WTC11 (cell line): ENCODE data around the gene DDX51. TPM values are rescaled to one million over a fixed set of nuclear protein-coding genes. Genes with fewer than 3 reads are reported as not detected.
A peak's percentile ranks its signal among the peaks of the same experiment; 100 is the strongest.

ENCODE experiments used
- ATF1 ChIP-seq: sonication (generic); formaldehyde crosslinking; IDR thresholded peaks from 2 replicates; pipeline ENCODE4 v1.8.1; 2023; ENCODE audit warnings: mild to moderate bottlenecking, moderate library complexity, missing genetic modification reagents
- CTCF ChIP-seq: fragments of 200-600 bp; IDR thresholded peaks from 2 replicates; pipeline ENCODE4 v1.8.0; 2022; ENCODE audit warnings: antibody characterized with exemption
- ETV6 ChIP-seq: sonication (generic); formaldehyde crosslinking; IDR thresholded peaks from 2 replicates; pipeline ENCODE4 v1.8.1; 2022; ENCODE audit warnings: mild to moderate bottlenecking, missing genetic modification reagents
- FOXK1 ChIP-seq: sonication (generic); formaldehyde crosslinking; IDR thresholded peaks from 2 replicates; pipeline ENCODE4 v1.8.0; 2022; ENCODE audit warnings: mild to moderate bottlenecking, moderate library complexity, missing genetic modification reagents
- FOXP1 ChIP-seq: sonication (generic); formaldehyde crosslinking; IDR thresholded peaks from 2 replicates; pipeline ENCODE4 v1.8.0; 2022; ENCODE audit warnings: missing genetic modification reagents, mild to moderate bottlenecking, moderate library complexity, borderline replicate concordance
- GABPB1 ChIP-seq: sonication (generic); formaldehyde crosslinking; IDR thresholded peaks from 2 replicates; pipeline ENCODE4 v1.8.1; 2023; ENCODE audit warnings: mild to moderate bottlenecking, missing genetic modification reagents
- IRF2 ChIP-seq: sonication (generic); formaldehyde crosslinking; IDR thresholded peaks from 2 replicates; pipeline ENCODE4 v1.8.0; 2022; ENCODE audit warnings: low read depth, missing genetic modification reagents, borderline replicate concordance
- NR1H2 ChIP-seq: sonication (generic); formaldehyde crosslinking; IDR thresholded peaks from 2 replicates; pipeline ENCODE4 v1.9.0; 2021; ENCODE audit warnings: mild to moderate bottlenecking, moderate library complexity, missing genetic modification reagents
- NR2C2 ChIP-seq: sonication (generic); formaldehyde crosslinking; IDR thresholded peaks from 2 replicates; pipeline ENCODE4 v1.8.0; 2022; ENCODE audit warnings: mild to moderate bottlenecking, missing genetic modification reagents
- PRRX2 ChIP-seq: fragments of 250-450 bp; sonication (Bioruptor Pico); IDR thresholded peaks from 2 replicates; pipeline ENCODE4 v1.8.0; 2021; ENCODE audit warnings: mild to moderate bottlenecking
- STAT6 ChIP-seq: sonication (generic); formaldehyde crosslinking; conservative IDR thresholded peaks from 2 replicates; pipeline ENCODE4 v1.8.1; 2023; ENCODE audit warnings: mild to moderate bottlenecking, low read depth, missing genetic modification reagents, moderate library complexity
- TEAD1 ChIP-seq: sonication (generic); formaldehyde crosslinking; IDR thresholded peaks from 2 replicates; pipeline ENCODE4 v1.8.0; 2022; ENCODE audit warnings: mild to moderate bottlenecking, missing genetic modification reagents
- TEAD4 ChIP-seq: sonication (generic); formaldehyde crosslinking; IDR thresholded peaks from 2 replicates; pipeline ENCODE4 v1.8.0; 2022; ENCODE audit warnings: mild to moderate bottlenecking, missing genetic modification reagents
- USF2 ChIP-seq: sonication (generic); formaldehyde crosslinking; IDR thresholded peaks from 2 replicates; pipeline ENCODE4 v1.8.1; 2023; ENCODE audit warnings: mild to moderate bottlenecking, missing genetic modification reagents, moderate library complexity
- ZBTB21 ChIP-seq: sonication (generic); formaldehyde crosslinking; IDR thresholded peaks from 2 replicates; pipeline ENCODE4 v1.8.1; 2023; ENCODE audit warnings: mild to moderate bottlenecking, missing genetic modification reagents, borderline replicate concordance
- ZNF263 ChIP-seq: sonication (generic); formaldehyde crosslinking; IDR thresholded peaks from 2 replicates; pipeline ENCODE4 v1.8.1; 2022; ENCODE audit warnings: low read depth, mild to moderate bottlenecking, moderate library complexity, missing genetic modification reagents
- total RNA-seq: library from RNA; stranded (reverse); gene quantifications from 3 replicates; pipeline ENCODE4 v1.2.3, GENCODE V29; 2021
- TF ChIP-seq, protein P1 (sequence below): sonication (generic); formaldehyde crosslinking; IDR thresholded peaks from 2 replicates; pipeline ENCODE4 v1.8.0; 2022; ENCODE audit warnings: missing genetic modification reagents
- TF ChIP-seq, protein P2 (sequence below): sonication (generic); formaldehyde crosslinking; IDR thresholded peaks from 2 replicates; pipeline ENCODE4 v1.8.1; 2022; ENCODE audit warnings: low read depth, mild to moderate bottlenecking, moderate library complexity, missing genetic modification reagents, borderline replicate concordance
- TF ChIP-seq, protein P3 (sequence below): fragments of 250-450 bp; sonication (Bioruptor Pico); IDR thresholded peaks from 2 replicates; pipeline ENCODE4 v2.1.2; 2022; ENCODE audit warnings: mild to moderate bottlenecking, moderate library complexity
- TF ChIP-seq, protein P4 (sequence below): sonication (generic); formaldehyde crosslinking; IDR thresholded peaks from 2 replicates; pipeline ENCODE4 v1.8.0; 2022; ENCODE audit warnings: mild to moderate bottlenecking, missing genetic modification reagents

Gene DDX51
- total RNA-seq, 1 experiment from 2014 or later, result 32.7 TPM

GRCh38 chr12:132144115-132144809, at the start of gene DDX51, which contains the start of gene NOC4L (continued):
- TF ChIP-seq CTCF, result no peak
- TF ChIP-seq ETV6 (CRISPR knock-in tag), result peak; percentile 82; the same call in 1 of the 2 replicates
- TF ChIP-seq, protein P1, sequence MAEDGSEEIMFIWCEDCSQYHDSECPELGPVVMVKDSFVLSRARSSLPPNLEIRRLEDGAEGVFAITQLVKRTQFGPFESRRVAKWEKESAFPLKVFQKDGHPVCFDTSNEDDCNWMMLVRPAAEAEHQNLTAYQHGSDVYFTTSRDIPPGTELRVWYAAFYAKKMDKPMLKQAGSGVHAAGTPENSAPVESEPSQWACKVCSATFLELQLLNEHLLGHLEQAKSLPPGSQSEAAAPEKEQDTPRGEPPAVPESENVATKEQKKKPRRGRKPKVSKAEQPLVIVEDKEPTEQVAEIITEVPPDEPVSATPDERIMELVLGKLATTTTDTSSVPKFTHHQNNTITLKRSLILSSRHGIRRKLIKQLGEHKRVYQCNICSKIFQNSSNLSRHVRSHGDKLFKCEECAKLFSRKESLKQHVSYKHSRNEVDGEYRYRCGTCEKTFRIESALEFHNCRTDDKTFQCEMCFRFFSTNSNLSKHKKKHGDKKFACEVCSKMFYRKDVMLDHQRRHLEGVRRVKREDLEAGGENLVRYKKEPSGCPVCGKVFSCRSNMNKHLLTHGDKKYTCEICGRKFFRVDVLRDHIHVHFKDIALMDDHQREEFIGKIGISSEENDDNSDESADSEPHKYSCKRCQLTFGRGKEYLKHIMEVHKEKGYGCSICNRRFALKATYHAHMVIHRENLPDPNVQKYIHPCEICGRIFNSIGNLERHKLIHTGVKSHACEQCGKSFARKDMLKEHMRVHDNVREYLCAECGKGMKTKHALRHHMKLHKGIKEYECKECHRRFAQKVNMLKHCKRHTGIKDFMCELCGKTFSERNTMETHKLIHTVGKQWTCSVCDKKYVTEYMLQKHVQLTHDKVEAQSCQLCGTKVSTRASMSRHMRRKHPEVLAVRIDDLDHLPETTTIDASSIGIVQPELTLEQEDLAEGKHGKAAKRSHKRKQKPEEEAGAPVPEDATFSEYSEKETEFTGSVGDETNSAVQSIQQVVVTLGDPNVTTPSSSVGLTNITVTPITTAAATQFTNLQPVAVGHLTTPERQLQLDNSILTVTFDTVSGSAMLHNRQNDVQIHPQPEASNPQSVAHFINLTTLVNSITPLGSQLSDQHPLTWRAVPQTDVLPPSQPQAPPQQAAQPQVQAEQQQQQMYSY, result 0 out of 2 replicates have a peak, but pooled peaks have one; percentile 7
- TF ChIP-seq USF2 (CRISPR knock-in tag), result peak; percentile 65
- TF ChIP-seq NR1H2 (CRISPR knock-in tag), result no peak
- TF ChIP-seq TEAD4 (CRISPR knock-in tag), result peak; percentile 46
- TF ChIP-seq TEAD1, result peak; percentile 89
- peak; percentile 99 for TF ChIP-seq FOXK1 (CRISPR knock-in tag)
- TF ChIP-seq, protein P2, sequence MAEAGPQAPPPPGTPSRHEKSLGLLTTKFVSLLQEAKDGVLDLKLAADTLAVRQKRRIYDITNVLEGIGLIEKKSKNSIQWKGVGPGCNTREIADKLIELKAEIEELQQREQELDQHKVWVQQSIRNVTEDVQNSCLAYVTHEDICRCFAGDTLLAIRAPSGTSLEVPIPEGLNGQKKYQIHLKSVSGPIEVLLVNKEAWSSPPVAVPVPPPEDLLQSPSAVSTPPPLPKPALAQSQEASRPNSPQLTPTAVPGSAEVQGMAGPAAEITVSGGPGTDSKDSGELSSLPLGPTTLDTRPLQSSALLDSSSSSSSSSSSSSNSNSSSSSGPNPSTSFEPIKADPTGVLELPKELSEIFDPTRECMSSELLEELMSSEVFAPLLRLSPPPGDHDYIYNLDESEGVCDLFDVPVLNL, result peak; percentile 54; the same call in 1 of the 2 replicates
- TF ChIP-seq, protein P3, sequence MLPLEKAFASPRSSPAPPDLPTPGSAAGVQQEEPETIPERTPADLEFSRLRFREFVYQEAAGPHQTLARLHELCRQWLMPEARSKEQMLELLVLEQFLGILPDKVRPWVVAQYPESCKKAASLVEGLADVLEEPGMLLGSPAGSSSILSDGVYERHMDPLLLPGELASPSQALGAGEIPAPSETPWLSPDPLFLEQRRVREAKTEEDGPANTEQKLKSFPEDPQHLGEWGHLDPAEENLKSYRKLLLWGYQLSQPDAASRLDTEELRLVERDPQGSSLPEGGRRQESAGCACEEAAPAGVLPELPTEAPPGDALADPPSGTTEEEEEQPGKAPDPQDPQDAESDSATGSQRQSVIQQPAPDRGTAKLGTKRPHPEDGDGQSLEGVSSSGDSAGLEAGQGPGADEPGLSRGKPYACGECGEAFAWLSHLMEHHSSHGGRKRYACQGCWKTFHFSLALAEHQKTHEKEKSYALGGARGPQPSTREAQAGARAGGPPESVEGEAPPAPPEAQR (CRISPR knock-in tag), result no peak
- 0 out of 2 replicates have a peak, but pooled peaks have one; percentile 78 for TF ChIP-seq STAT6
- peak; percentile 78; the same call in 1 of the 2 replicates for TF ChIP-seq FOXP1
- TF ChIP-seq IRF2 (CRISPR knock-in tag), result no peak
- no peak for TF ChIP-seq ZNF263 (CRISPR knock-in tag)
- TF ChIP-seq ATF1 (CRISPR knock-in tag), result peak; percentile 99; the same call in 1 of the 2 replicates
- peak; percentile 98 for TF ChIP-seq ZBTB21 (CRISPR knock-in tag)
- no peak for TF ChIP-seq NR2C2 (CRISPR knock-in tag)
- TF ChIP-seq GABPB1 (CRISPR knock-in tag), result peak; percentile 37; the same call in 1 of the 2 replicates
- TF ChIP-seq PRRX2 (CRISPR knock-in tag), result no peak
- TF ChIP-seq, protein P4, sequence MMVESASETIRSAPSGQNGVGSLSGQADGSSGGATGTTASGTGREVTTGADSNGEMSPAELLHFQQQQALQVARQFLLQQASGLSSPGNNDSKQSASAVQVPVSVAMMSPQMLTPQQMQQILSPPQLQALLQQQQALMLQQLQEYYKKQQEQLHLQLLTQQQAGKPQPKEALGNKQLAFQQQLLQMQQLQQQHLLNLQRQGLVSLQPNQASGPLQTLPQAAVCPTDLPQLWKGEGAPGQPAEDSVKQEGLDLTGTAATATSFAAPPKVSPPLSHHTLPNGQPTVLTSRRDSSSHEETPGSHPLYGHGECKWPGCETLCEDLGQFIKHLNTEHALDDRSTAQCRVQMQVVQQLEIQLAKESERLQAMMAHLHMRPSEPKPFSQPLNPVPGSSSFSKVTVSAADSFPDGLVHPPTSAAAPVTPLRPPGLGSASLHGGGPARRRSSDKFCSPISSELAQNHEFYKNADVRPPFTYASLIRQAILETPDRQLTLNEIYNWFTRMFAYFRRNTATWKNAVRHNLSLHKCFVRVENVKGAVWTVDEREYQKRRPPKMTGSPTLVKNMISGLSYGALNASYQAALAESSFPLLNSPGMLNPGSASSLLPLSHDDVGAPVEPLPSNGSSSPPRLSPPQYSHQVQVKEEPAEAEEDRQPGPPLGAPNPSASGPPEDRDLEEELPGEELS, result 0 out of 2 replicates have a peak, but pooled peaks have one; percentile 64
